HepG2 (cell line): ENCODE data around the gene CIAPIN1. TPM values are rescaled to one million over a fixed set of nuclear protein-coding genes. Genes with fewer than 3 reads are reported as not detected.
A peak's percentile ranks its signal among the peaks of the same experiment; 100 is the strongest.

Experiments used
- ATF2 ChIP-seq: sonication (generic); formaldehyde crosslinking; IDR thresholded peaks from 2 replicates; pipeline ENCODE4 v1.4.0; 2020; ENCODE audit warnings: missing genetic modification reagents
- BRCA1 ChIP-seq: sonication (generic); formaldehyde crosslinking; IDR thresholded peaks from 2 replicates; pipeline ENCODE4 v1.4.0; 2020; ENCODE audit warnings: missing genetic modification reagents
- CCAR2 ChIP-seq: fragments of 200-400 bp; formaldehyde crosslinking; optimal IDR thresholded peaks from 2 replicates; pipeline ENCODE3; 2018; ENCODE audit warnings: low read depth, mild to moderate bottlenecking, low read length, moderate library complexity
- ELF3 ChIP-seq: IDR thresholded peaks from 2 replicates; pipeline ENCODE4 v1.6.1; 2016; ENCODE audit warnings: missing genetic modification reagents, missing compliant biosample characterization
- FOSL1 ChIP-seq: sonication (generic); formaldehyde crosslinking; IDR thresholded peaks from 2 replicates; pipeline ENCODE4 v1.9.0; 2021; ENCODE audit warnings: missing genetic modification reagents, borderline replicate concordance
- KLF9 ChIP-seq: IDR thresholded peaks from 2 replicates; pipeline ENCODE4 v1.6.1; 2016; ENCODE audit warnings: low read depth
- KMT2A ChIP-seq: sonication (generic); formaldehyde crosslinking; IDR thresholded peaks from 2 replicates; pipeline ENCODE4 v1.4.0; 2020; ENCODE audit warnings: missing genetic modification reagents
- MZF1 ChIP-seq: sonication (generic); formaldehyde crosslinking; IDR thresholded peaks from 2 replicates; pipeline ENCODE4 v1.8.1; 2023; ENCODE audit warnings: mild to moderate bottlenecking, missing genetic modification reagents, borderline replicate concordance
- NAIF1 ChIP-seq: sonication (generic); formaldehyde crosslinking; IDR thresholded peaks from 2 replicates; pipeline ENCODE4 v1.5.0; 2020; ENCODE audit warnings: mild to moderate bottlenecking, missing genetic modification reagents, borderline replicate concordance
- NCOA1 ChIP-seq: sonication (generic); formaldehyde crosslinking; IDR thresholded peaks from 2 replicates; pipeline ENCODE4 v1.9.0; 2021; ENCODE audit warnings: missing genetic modification reagents
- NFKB2 ChIP-seq: sonication (generic); formaldehyde crosslinking; IDR thresholded peaks from 2 replicates; pipeline ENCODE4 v1.4.0; 2020; ENCODE audit warnings: missing genetic modification reagents, borderline replicate concordance
- NFYB ChIP-seq: sonication (generic); formaldehyde crosslinking; IDR thresholded peaks from 2 replicates; pipeline ENCODE4 v1.4.0; 2020; ENCODE audit warnings: missing genetic modification reagents
- NR2F2 ChIP-seq: IDR thresholded peaks from 2 replicates; pipeline ENCODE4 v1.6.1; 2012; ENCODE audit warnings: low read depth, inconsistent platforms, borderline replicate concordance
- RAD21 ChIP-seq: fragments of 450-650 bp; formaldehyde crosslinking; IDR thresholded peaks from 2 replicates; pipeline ENCODE4 v1.5.0; 2020; ENCODE audit warnings: mild to moderate bottlenecking
- TP53 ChIP-seq: sonication (generic); formaldehyde crosslinking; conservative IDR thresholded peaks from 2 replicates; pipeline ENCODE4 v1.4.0; 2020; ENCODE audit warnings: missing genetic modification reagents
- WIZ ChIP-seq: sonication (generic); formaldehyde crosslinking; IDR thresholded peaks from 2 replicates; pipeline ENCODE4 v1.5.1; 2020; ENCODE audit warnings: mild to moderate bottlenecking, missing genetic modification reagents
- ZNF10 ChIP-seq: sonication (generic); formaldehyde crosslinking; IDR thresholded peaks from 2 replicates; pipeline ENCODE4 v1.4.0; 2020; ENCODE audit warnings: mild to moderate bottlenecking, low read depth, missing genetic modification reagents, borderline replicate concordance
- ZNF34 ChIP-seq: sonication (generic); formaldehyde crosslinking; IDR thresholded peaks from 2 replicates; pipeline ENCODE4 v1.4.0; 2020; ENCODE audit warnings: mild to moderate bottlenecking, missing genetic modification reagents, borderline replicate concordance
- ZNF644 ChIP-seq: IDR thresholded peaks from 2 replicates; pipeline ENCODE4 v1.6.1; 2016; ENCODE audit warnings: low read depth
- ZNF761 ChIP-seq: sonication (generic); formaldehyde crosslinking; conservative IDR thresholded peaks from 2 replicates; pipeline ENCODE4 v1.4.0; 2020; ENCODE audit warnings: mild to moderate bottlenecking, missing genetic modification reagents
- polyA plus RNA-seq, 8 experiments: library from polyadenylated mRNA; depleted of rRNA in 3 of 8; stranded (reverse) in 7 of 8; unstranded in 1 of 8; fragments of >200 nt; fragmentation: Illumina TruSeq in 4 of 8; extraction: Trizol in 4 of 8; gene quantifications; 2 replicates each; pipeline versions ENCODE4 v1.2.1 to v1.2.3, GENCODE V29; 2011 to 2016; ENCODE audit warnings: low read depth in 4 of 8, missing spikeins in 1 of 8, mixed read lengths in 1 of 8; ENCODE audit not compliant: insufficient read depth in 1 of 8
- total RNA-seq, 5 experiments: library from RNA; depleted of rRNA; stranded (reverse); fragments of >200 nt; fragmentation: Illumina TruSeq; extraction: Trizol; gene quantifications; 2 replicates each; pipeline ENCODE4 v1.2.3, GENCODE V29; 2016; ENCODE audit warnings: low read depth in 1 of 5
- TF ChIP-seq, protein P1 (sequence below): sonication (generic); formaldehyde crosslinking; IDR thresholded peaks from 2 replicates; pipeline ENCODE4 v1.4.0; 2020; ENCODE audit warnings: missing genetic modification reagents
- TF ChIP-seq, protein P2 (sequence below): IDR thresholded peaks from 2 replicates; pipeline ENCODE4 v1.6.1; 2016; ENCODE audit warnings: mild to moderate bottlenecking
- TF ChIP-seq, protein P3 (sequence below), 2 experiments: IDR thresholded peaks; 2 replicates each; pipeline ENCODE4 v1.6.1; 2011 to 2012; ENCODE audit warnings: low read length in 2 of 2, borderline replicate concordance in 1 of 2, low read depth in 1 of 2, mild to moderate bottlenecking in 1 of 2, moderate library complexity in 1 of 2

CIAPIN1 gene
- total and polyA plus RNA-seq, 2 of the 13 experiments (the other 11 are each of a cell fraction or from before 2014, with no cell fraction given) = 69.3 to 89.7 TPM

- TF ChIP-seq, protein P1, sequence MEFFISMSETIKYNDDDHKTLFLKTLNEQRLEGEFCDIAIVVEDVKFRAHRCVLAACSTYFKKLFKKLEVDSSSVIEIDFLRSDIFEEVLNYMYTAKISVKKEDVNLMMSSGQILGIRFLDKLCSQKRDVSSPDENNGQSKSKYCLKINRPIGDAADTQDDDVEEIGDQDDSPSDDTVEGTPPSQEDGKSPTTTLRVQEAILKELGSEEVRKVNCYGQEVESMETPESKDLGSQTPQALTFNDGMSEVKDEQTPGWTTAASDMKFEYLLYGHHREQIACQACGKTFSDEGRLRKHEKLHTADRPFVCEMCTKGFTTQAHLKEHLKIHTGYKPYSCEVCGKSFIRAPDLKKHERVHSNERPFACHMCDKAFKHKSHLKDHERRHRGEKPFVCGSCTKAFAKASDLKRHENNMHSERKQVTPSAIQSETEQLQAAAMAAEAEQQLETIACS = no peak
- TF ChIP-seq CCAR2 = no peak
- 0 out of 2 replicates have a peak, but pooled peaks have one; percentile 51 for TF ChIP-seq TP53 (CRISPR knock-in tag)
- peak; percentile 16; the same call in 1 of the 2 replicates for TF ChIP-seq NR2F2
- no peak for TF ChIP-seq FOSL1 (CRISPR knock-in tag)
- TF ChIP-seq KMT2A = 0 out of 2 replicates have a peak, but pooled peaks have one; percentile 11
- TF ChIP-seq, protein P2, sequence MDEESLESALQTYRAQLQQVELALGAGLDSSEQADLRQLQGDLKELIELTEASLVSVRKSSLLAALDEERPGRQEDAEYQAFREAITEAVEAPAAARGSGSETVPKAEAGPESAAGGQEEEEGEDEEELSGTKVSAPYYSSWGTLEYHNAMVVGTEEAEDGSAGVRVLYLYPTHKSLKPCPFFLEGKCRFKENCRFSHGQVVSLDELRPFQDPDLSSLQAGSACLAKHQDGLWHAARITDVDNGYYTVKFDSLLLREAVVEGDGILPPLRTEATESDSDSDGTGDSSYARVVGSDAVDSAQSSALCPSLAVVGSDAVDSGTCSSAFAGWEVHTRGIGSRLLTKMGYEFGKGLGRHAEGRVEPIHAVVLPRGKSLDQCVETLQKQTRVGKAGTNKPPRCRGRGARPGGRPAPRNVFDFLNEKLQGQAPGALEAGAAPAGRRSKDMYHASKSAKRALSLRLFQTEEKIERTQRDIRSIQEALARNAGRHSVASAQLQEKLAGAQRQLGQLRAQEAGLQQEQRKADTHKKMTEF (CRISPR knock-in tag) = peak; percentile 75
- TF ChIP-seq, protein P3, sequence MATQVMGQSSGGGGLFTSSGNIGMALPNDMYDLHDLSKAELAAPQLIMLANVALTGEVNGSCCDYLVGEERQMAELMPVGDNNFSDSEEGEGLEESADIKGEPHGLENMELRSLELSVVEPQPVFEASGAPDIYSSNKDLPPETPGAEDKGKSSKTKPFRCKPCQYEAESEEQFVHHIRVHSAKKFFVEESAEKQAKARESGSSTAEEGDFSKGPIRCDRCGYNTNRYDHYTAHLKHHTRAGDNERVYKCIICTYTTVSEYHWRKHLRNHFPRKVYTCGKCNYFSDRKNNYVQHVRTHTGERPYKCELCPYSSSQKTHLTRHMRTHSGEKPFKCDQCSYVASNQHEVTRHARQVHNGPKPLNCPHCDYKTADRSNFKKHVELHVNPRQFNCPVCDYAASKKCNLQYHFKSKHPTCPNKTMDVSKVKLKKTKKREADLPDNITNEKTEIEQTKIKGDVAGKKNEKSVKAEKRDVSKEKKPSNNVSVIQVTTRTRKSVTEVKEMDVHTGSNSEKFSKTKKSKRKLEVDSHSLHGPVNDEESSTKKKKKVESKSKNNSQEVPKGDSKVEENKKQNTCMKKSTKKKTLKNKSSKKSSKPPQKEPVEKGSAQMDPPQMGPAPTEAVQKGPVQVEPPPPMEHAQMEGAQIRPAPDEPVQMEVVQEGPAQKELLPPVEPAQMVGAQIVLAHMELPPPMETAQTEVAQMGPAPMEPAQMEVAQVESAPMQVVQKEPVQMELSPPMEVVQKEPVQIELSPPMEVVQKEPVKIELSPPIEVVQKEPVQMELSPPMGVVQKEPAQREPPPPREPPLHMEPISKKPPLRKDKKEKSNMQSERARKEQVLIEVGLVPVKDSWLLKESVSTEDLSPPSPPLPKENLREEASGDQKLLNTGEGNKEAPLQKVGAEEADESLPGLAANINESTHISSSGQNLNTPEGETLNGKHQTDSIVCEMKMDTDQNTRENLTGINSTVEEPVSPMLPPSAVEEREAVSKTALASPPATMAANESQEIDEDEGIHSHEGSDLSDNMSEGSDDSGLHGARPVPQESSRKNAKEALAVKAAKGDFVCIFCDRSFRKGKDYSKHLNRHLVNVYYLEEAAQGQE (IDR thresholded peaks at IDR 0.05; ENCODE audit: borderline replicate concordance in 1 of 2, low read depth in 1 of 2, low read length in 2 of 2) = no peak
- no peak for TF ChIP-seq ZNF34 (CRISPR knock-in tag)
- peak; percentile 58 for TF ChIP-seq ELF3 (CRISPR knock-in tag)
- no peak; the same call in 1 of the 2 replicates for TF ChIP-seq ATF2 (CRISPR knock-in tag)
- no peak for TF ChIP-seq ZNF10 (CRISPR knock-in tag)
- peak; percentile 50; the same call in 1 of the 2 replicates for TF ChIP-seq NFKB2 (CRISPR knock-in tag)
- TF ChIP-seq NFYB (CRISPR knock-in tag) = no peak
- 0 out of 2 replicates have a peak, but pooled peaks have one; percentile 31 for TF ChIP-seq BRCA1
- peak; percentile 19 for TF ChIP-seq RAD21
- TF ChIP-seq ZNF761 (CRISPR knock-in tag) = no peak
- no peak for TF ChIP-seq NCOA1 (CRISPR knock-in tag)
- TF ChIP-seq KLF9 (CRISPR knock-in tag) = no peak
- no peak for TF ChIP-seq MZF1 (CRISPR knock-in tag)
- TF ChIP-seq ZNF644 = peak; percentile 78
- 0 out of 2 replicates have a peak, but pooled peaks have one; percentile 33 for TF ChIP-seq WIZ (CRISPR knock-in tag)
- TF ChIP-seq NAIF1 (CRISPR knock-in tag) = no peak; the same call in 1 of the 2 replicates
Observed at GRCh38 chr16:57471852-57472664, 24.9 kb upstream of the CIAPIN1 start (continued).
